Stimulated activated CD4-positive, alpha-beta T cell treated with anti-CD3 and anti-CD28 coated beads, Interleukin-4, amount 100 ng/mL, for 1 hour (primary cell): ENCODE results near the gene VGLL3.

Experiments
- DNase-seq: peaks from one replicate; pipeline ENCODE4 v3.0.0-alpha.2; 2020

Gene VGLL3

DNA sequence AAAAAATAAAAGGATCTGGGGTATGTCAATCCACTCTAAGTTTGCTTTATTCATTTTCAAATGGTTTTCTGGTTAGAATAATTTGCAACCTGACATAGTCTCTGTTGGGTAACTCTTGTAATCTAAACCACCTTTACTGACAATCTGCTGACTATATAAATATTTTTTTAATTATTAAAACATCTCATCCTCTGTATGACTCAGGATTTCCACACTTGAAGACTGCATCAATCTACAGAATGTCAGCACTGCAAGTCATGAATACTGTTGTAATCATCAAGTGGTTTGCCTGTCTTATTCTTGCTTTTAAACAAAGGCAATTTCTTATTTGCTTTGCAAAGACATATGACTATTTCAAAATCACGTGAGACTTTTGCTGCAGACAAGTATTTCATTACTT is 42.1 kb downstream of the VGLL3 start:
- no peak for DNase-seq

DNA sequence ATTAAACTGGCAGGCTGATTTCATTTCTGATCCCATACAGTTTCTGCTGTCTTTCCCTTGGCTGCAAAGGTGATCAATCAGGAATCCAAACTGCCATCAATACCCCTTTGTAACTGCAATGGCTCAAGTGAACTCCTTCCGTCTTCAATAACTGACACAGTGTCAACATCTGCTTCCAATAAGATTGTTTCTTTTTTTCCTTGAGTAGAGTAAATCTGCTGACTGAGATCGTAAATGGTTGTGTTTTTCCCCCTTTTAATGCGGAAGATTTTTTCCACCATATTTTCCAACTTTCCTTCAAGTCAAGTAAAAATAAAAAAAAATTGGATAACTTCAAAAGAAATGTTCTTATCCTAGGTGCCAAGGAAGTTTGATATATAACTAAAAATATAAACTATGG is 48.7 kb downstream of the VGLL3 start:
- no peak for DNase-seq

DNA sequence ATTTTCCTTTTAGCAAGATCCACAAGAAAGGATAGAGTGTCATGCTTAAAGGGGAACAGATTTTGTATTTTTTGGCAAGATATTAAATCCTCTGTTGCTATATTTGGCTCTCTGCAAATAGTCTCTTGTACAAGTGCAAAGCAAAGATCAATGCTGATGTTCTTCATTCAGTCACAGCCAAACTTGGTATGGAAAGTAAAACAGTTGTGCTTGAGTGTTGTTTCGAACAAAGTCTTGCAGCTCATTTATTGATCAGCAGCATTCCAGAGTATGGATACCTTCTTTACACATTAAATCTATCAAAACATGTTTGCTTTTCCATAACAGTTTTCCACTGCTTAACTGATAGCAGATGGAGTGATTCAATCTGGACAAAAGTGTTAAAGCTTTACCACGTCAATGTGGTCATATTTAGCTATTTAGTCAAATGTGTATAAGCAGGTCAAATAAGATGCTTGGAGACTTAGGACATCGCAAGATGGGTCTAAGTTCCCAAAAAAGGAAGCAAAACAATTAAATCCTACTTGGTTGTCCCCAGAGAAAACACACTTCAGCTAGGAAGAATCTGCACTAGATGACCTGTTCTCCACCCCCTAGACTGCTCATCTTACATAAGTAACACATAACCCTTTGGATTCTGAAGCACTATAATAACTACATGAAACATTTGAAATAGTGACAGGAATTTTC is 52.4 kb downstream of the VGLL3 start:
- no peak for DNase-seq

- DNase-seq, result no peak
Measured at GRCh38 chr3:86937306-86937791, 53.6 kb downstream of the VGLL3 start.

DNA sequence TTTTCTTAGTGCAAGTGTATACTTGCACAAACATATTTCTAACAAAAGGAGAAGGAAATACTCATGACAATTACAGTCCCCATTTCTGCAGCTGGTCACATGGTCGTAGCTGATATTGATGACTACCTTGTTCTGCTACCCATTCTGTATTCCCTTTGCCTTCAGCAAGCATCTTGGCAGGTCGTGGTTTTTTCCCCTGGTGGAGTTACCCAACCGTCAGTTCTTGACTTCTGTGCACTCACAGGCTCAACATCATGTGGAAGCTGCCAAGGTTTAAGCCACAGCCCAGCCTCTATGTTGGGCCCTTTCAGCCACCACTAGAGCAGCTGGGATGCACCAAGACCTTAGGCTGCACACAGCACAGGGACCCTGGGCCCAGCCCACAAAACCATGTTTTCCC is 56.1 kb downstream of the VGLL3 start:
- no peak for DNase-seq

GRCh38 chr3:86930831-86931230 is 60.1 kb downstream of the VGLL3 start:
- DNase-seq, result no peak

- DNase-seq, result no peak
Measured at GRCh38 chr3:86930181-86930580, 60.8 kb downstream of the VGLL3 start.

- DNase-seq, result no peak
Measured at GRCh38 chr3:86929046-86929445, 61.9 kb downstream of the VGLL3 start.

DNA sequence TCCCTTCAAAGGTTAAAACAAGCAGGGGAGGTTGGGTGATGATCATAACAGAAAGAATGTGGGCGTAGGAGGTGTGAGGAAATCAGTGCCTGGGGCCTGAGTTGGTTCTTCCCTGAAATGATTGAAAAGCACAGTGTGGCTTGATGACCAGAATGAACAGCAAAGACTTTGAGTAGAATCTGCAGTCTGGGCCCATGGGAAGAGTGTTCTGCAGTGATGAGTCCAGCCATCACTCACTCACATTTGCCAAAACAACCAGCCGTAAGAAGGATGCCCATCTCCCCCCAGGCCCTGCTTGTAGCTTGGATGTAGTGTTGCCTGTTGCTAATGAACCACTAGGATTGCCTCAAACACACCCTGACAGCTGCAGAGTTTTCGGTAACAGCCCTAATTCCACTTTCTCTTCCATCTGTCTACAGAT is 67.9 kb downstream of the VGLL3 start:
- DNase-seq, result no peak

- no peak for DNase-seq
Measured at GRCh38 chr3:86921971-86922680, 68.8 kb downstream of the VGLL3 start.

- DNase-seq, result no peak
Measured at GRCh38 chr3:86914670-86915069, 76.3 kb downstream of the VGLL3 start.

DNA sequence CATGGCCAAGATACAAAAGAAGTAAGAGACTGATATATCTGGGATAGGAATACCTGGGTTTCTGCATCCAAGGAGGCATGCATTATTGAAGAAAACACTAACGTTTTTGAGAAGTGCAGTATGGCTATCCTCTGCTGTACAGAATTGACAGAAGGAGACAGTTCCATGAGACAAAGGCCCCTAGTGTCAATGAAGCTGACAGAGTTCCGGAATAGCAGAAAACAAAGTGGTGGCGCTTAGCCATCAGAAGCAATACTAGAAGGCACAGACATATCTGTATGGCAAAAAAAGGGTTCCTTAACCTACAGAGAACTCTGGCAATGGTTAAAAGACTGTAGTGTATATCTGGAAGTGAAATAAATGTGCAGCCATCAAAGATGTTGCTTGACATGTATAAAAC is 77.8 kb downstream of the VGLL3 start:
- no peak for DNase-seq

DNA sequence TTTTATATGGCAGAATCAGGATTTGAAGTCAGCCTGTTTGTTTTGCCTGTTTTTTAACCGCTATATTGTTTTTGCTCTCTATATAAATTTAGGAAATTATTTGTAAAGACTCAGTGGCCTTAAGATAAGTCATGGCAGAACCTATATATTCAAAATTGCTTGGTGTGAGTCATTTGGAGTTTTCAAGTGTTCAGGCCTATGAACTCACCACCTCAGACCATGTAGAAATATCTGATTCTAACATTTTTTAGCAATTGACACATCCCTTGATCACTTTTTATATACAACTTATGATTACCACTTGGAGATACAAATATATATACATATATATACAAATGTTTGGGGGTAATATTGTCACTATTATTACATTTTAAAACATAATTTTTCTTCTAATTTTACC is 95.7 kb downstream of the VGLL3 start:
- DNase-seq, result no peak

DNA sequence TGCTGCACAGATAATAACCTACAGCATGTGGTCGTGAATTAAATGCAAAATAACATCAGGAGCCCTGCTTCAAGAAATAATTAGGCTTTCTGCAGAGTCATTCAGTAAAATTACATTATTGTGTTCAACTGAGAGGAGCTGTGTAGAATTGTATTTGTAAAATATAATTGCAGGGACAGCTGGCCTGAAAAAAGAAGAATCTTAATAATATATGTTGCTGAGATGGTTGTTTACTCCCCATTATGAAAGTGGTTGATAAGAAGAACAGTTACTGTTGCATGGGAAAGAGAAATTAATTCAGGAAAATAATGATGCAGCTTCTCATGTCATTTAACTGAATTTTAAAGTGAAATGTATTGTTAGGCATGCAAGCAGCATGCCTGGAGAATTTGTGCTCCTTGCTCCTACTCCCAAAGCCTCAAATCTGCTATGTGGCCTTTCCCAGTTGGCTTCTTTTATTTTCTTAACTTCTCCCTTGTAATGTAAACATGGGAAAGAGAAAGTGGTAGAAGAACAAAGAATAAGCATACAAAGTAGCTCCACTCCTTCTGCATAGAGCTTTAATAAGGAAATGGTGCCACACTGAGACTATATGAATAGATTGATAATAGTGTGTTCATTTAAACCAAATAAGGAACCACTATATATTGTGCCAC is 100.1 kb downstream of the VGLL3 start:
- DNase-seq, result no peak
